CD14-positive monocyte (primary cell): ENCODE measurements around the gene KRTAP10-10. TPM values are rescaled to one million over a fixed set of nuclear protein-coding genes. Genes with fewer than 3 reads are reported as not detected.

Experiments used
- DNase-seq, 3 donors: peaks; one replicate each; pipeline ENCODE4 v3.0.0-alpha.2; 2011 to 2022
- H2AFZ ChIP-seq: 2 replicates; pipeline ENCODE4 v1.6.0; 2012; ENCODE audit warnings: mild to moderate bottlenecking, low read depth, low read length, inconsistent platforms; ENCODE audit not compliant: insufficient read depth, poor library complexity, severe bottlenecking
- H3K27ac ChIP-seq, 2 donors: 1 replicate in 1 of 2; 2 replicates in 1 of 2; pipeline ENCODE4 v1.5.1; 2012 to 2013; ENCODE audit warnings: low read length in 2 of 2, control low read depth in 1 of 2, inconsistent platforms in 1 of 2, low read depth in 1 of 2, mild to moderate bottlenecking in 1 of 2
- H3K27me3 ChIP-seq, 2 donors: one replicate each; pipeline versions ENCODE4 v1.6.0 to v1.6.1; 2011 to 2013; ENCODE audit warnings: low read length in 2 of 2; ENCODE audit not compliant: control insufficient read depth in 2 of 2, insufficient read depth in 2 of 2
- H3K36me3 ChIP-seq, 2 donors: replicated peaks in 1 of 2; 1 replicate in 1 of 2; 2 replicates in 1 of 2; pipeline versions ENCODE4 v1.5.1 to v1.6.1; 2012 to 2013; ENCODE audit warnings: low read length in 2 of 2, control low read depth in 1 of 2, inconsistent platforms in 1 of 2, mild to moderate bottlenecking in 1 of 2; ENCODE audit not compliant: insufficient read depth in 2 of 2, control insufficient read depth in 1 of 2
- H3K4me1 ChIP-seq, 2 donors: 1 replicate in 1 of 2; 2 replicates in 1 of 2; pipeline versions ENCODE4 v1.5.1 to v1.6.1; 2012 to 2013; ENCODE audit warnings: low read length in 2 of 2, control low read depth in 1 of 2, inconsistent platforms in 1 of 2, mild to moderate bottlenecking in 1 of 2, moderate library complexity in 1 of 2; ENCODE audit not compliant: insufficient read depth in 2 of 2, control insufficient read depth in 1 of 2
- H3K4me2 ChIP-seq: replicated peaks from 2 replicates; pipeline ENCODE3; 2012; ENCODE audit warnings: low read length, moderate library complexity, mild to moderate bottlenecking; ENCODE audit not compliant: poor library complexity, severe bottlenecking; ENCODE audit errors: extremely low read depth
- H3K4me3 ChIP-seq, 3 experiments: fragments of 200-600 bp in 1 of 3; sonication (generic) in 1 of 3; replicated peaks in 1 of 3; 1 replicate in 2 of 3; 2 replicates in 1 of 3; pipeline ENCODE4 v1.5.1; 2011 to 2013; ENCODE audit warnings: low read length in 3 of 3, mild to moderate bottlenecking in 3 of 3, control low read depth in 2 of 3, low read depth in 2 of 3, inconsistent platforms in 1 of 3, moderate library complexity in 1 of 3
- H3K79me2 ChIP-seq: 2 replicates; pipeline ENCODE4 v1.6.0; 2012; ENCODE audit warnings: mild to moderate bottlenecking, control low read depth, inconsistent platforms, low read length, moderate library complexity; ENCODE audit not compliant: insufficient read depth
- H3K9ac ChIP-seq: 2 replicates; pipeline ENCODE4 v1.6.0; 2017; ENCODE audit warnings: low read length, mild to moderate bottlenecking; ENCODE audit not compliant: insufficient read depth, poor library complexity, severe bottlenecking
- H3K9me3 ChIP-seq, 2 donors: replicated peaks in 1 of 2; 1 replicate in 1 of 2; 2 replicates in 1 of 2; pipeline versions ENCODE4 v1.5.1 to v1.6.1; 2012 to 2013; ENCODE audit warnings: low read length in 2 of 2, control low read depth in 1 of 2; ENCODE audit not compliant: control insufficient read depth in 1 of 2, insufficient read depth in 1 of 2
- H4K20me1 ChIP-seq: 2 replicates; pipeline ENCODE4 v1.6.0; 2012; ENCODE audit warnings: mild to moderate bottlenecking, low read length, control low read depth, moderate library complexity; ENCODE audit not compliant: insufficient read depth
- H3K27ac Mint-ChIP-seq, 7 donors: one replicate each; pipeline ENCODE4 v1.8.0; 2020; ENCODE audit warnings: mild to moderate bottlenecking in 7 of 7, mixed read lengths in 7 of 7, moderate library complexity in 6 of 7, inconsistent platforms in 2 of 7
- H3K27me3 Mint-ChIP-seq, 3 donors: one replicate each; pipeline ENCODE4 v1.8.0; 2021 to 2022; ENCODE audit warnings: low read depth in 3 of 3, mild to moderate bottlenecking in 3 of 3, mixed read lengths in 3 of 3, moderate library complexity in 3 of 3, inconsistent platforms in 1 of 3
- H3K36me3 Mint-ChIP-seq, 2 donors: one replicate each; pipeline ENCODE4 v1.8.0; 2020; ENCODE audit warnings: mixed read lengths in 2 of 2, inconsistent platforms in 1 of 2, mild to moderate bottlenecking in 1 of 2
- H3K4me1 Mint-ChIP-seq: one replicate; pipeline ENCODE4 v1.8.0; 2020; ENCODE audit warnings: mild to moderate bottlenecking, mixed read lengths
- H3K4me3 Mint-ChIP-seq, 2 donors: one replicate each; pipeline ENCODE4 v1.8.0; 2020; ENCODE audit warnings: mild to moderate bottlenecking in 2 of 2, mixed read lengths in 2 of 2, moderate library complexity in 1 of 2
- H3K9me3 Mint-ChIP-seq, 7 donors: one replicate each; pipeline ENCODE4 v1.8.0; 2020 to 2022; ENCODE audit warnings: mixed read lengths in 7 of 7, mild to moderate bottlenecking in 6 of 7, moderate library complexity in 6 of 7, inconsistent platforms in 2 of 7
- CTCF ChIP-seq: fragments of 200-600 bp; IDR thresholded peaks from one replicate; pipeline ENCODE4 v1.8.0; 2022; ENCODE audit warnings: antibody characterized with exemption, mild to moderate bottlenecking
- WGBS: methylation state at CpG from one replicate; pipeline ENCODE4 v1.1.5; 2013; ENCODE audit warnings: missing lambda C conversion rate; ENCODE audit not compliant: insufficient coverage; 5-methylcytosine and 5-hydroxymethylcytosine counted together
- intact Hi-C, 2 donors: fragments of 100-400 bp; cut with micrococcal nuclease; formaldehyde crosslinking; loops; one replicate each; pipeline versions ENCODE4 v1.15.0 to v1.15.1; 2023
- polyA plus RNA-seq, 3 donors: library from polyadenylated mRNA; depleted of rRNA in 1 of 3; unstranded in 2 of 3; stranded (reverse) in 1 of 3; fragments of 300-500 nt in 2 of 3; fragments of >200 nt in 1 of 3; fragmentation: Illumina TruSeq in 2 of 3; gene quantifications; 1 replicate in 2 of 3; 2 replicates in 1 of 3; pipeline ENCODE4 v1.2.3, GENCODE V29; 2012 to 2021

Gene KRTAP10-10
- polyA plus RNA-seq, 3 donors, result not detected

- H3K9me3 Mint-ChIP-seq, result peaks cover 25 to 40% (median 29%) of the 10 kb centered on the region in 7 donors
- H3K27ac Mint-ChIP-seq, result no peak overlapping the region
- 96% methylated on average over 3 of the region's 8 CpGs for WGBS
- no peaks in the 10 kb centered on the region for H3K36me3 Mint-ChIP-seq
- Histone ChIP-seq H3K9me3 (peaks cover 22 to 25% of the 10 kb centered on the region in 2 donors), H4K20me1 (no peaks in the 10 kb centered on the region), H3K4me1 (no peaks in the 10 kb centered on the region), H3K9ac (no peak overlapping the region), H3K4me3 (no peak overlapping the region), H2AFZ (no peak overlapping the region), H3K27me3 (no peaks in the 10 kb centered on the region), H3K79me2 (no peaks in the 10 kb centered on the region), H3K27ac (no peak overlapping the region), H3K4me2 (no peak overlapping the region), H3K36me3 (no peaks in the 10 kb centered on the region)
- peaks cover 3 to 11% (median 4%) of the 10 kb centered on the region in 3 donors for H3K27me3 Mint-ChIP-seq
- no peak for DNase-seq
- no peak overlapping the region for H3K4me3 Mint-ChIP-seq
- intact Hi-C loops, result no loop called here
- peaks cover 10% of the 10 kb centered on the region for H3K4me1 Mint-ChIP-seq
- TF ChIP-seq CTCF, result no peak
Measured at GRCh38 chr21:44615466-44615865, 21.7 kb upstream of the KRTAP10-10 start.

GRCh38 chr21:44615911-44616590 is 21.1 kb upstream of the KRTAP10-10 start:
- H3K27me3 Mint-ChIP-seq, result peaks cover 3 to 12% (median 4%) of the 10 kb centered on the region in 3 donors
- no peaks in the 10 kb centered on the region for H3K36me3 ChIP-seq
- H3K9me3 Mint-ChIP-seq, result peaks cover 22 to 34% (median 26%) of the 10 kb centered on the region in 7 donors
- H3K36me3 Mint-ChIP-seq, result no peaks in the 10 kb centered on the region
- no peak overlapping the region for H3K4me3 ChIP-seq
- H2AFZ ChIP-seq, result no peak overlapping the region
- no peak overlapping the region for H3K4me3 Mint-ChIP-seq
- no peak overlapping the region for H3K27ac ChIP-seq
- DNase-seq, result no peak
- peaks cover 10% of the 10 kb centered on the region for H3K4me1 Mint-ChIP-seq
- H3K27me3 ChIP-seq, result no peaks in the 10 kb centered on the region
- no peak overlapping the region for H3K9ac ChIP-seq
- WGBS, result 90% methylated on average over 16 of the region's 17 CpGs
- H3K79me2 ChIP-seq, result no peaks in the 10 kb centered on the region
- H4K20me1 ChIP-seq, result no peaks in the 10 kb centered on the region
- no peak overlapping the region for H3K4me2 ChIP-seq
- peaks cover 16 to 21% of the 10 kb centered on the region in 2 donors for H3K9me3 ChIP-seq
- intact Hi-C loops, result no loop called here
- TF ChIP-seq CTCF, result no peak
- H3K27ac Mint-ChIP-seq, result no peak overlapping the region
- H3K4me1 ChIP-seq, result no peaks in the 10 kb centered on the region
